Fibroblast of skin of right quadriceps (primary cell): ENCODE measurements around the gene NDRG2.
"Not testable (repeated sequence)": the region's sequence is repeated elsewhere in the genome, so short reads cannot be mapped to it uniquely, and the experiment has no call there.

Source experiments
- DNase-seq: peaks from one replicate; pipeline ENCODE4 v3.0.0-alpha.2; 2013

Gene NDRG2

DNA sequence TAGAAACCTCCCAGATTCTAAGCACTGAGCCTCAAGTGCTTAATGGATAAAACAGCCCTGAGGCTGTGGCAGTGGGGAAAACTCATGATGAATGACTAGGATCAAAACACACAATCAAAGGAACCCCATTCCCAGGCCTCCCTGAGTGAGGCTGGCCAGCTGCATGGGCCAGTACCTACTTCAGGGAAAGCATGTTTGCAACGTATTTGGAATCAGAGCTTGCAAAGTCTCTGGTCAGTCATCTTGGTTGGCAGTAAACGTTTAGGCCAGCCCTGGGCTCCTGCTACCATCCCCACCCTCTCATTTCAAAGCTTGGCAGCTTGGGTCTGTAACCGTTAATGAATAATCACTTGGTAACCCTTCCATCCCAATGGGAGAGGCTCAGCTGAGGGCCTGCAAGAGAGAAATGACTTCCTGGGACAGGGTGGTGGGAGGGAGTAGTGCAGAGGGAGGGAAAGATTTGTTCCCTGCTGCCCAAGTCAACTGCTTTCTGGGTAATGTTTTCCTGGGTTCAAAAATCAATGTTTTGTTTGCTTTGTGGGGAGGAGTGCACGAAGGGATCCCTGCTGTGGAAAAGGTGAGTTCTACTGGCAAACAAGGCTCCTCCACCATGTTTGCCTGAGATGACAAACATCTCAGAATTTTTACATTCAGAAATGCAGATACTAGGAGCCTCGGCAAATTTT is 30.7 kb upstream of the NDRG2 start:
- no peak for DNase-seq

DNA sequence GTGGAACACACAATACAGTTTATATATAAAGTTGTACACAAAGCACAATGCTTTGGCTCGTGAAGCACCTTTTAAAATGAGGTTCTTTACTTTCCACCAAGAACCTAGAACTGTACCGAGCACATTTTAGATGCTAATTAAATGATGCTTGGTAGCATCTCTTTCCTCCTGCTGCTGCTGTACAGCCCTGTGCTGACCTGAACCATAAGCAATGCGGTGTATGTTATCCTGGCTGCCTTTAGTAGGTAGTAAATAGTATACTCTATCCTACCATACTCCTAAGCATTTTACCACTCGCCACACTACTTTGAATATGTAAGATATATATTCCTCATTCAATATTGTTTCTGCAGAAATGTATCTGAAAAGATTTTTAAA is 29.9 kb upstream of the NDRG2 start:
- DNase-seq = no peak

DNA sequence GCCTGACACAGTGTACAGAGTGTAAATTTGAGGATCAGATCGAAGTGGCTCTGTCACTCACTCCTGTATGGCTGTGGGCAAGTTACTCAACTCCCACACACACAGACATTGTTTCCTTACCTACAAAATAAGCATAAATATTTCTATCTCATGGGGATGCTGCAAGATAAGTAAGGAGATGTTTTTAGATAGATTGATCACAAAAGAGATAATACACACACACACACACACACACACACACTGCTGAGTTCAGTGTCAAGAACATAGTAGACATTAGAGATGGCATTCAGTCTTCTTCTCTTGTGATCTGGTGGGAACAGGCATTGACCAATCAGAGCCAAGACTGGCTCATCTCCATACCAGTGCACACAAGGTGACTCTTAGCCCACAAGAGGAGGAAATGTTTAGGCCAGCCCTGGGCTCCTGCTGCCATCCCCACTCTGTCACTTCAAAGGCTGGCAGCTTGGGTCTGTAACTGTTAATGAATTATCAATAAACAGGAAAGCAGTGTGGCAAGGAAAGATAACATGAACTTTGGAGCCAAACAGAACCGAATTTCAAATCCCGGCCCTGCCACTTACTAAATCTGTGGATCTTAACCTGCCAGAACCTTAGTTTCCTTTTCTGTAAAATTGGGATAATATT is 29.4 kb upstream of the NDRG2 start:
- DNase-seq = no peak

DNA sequence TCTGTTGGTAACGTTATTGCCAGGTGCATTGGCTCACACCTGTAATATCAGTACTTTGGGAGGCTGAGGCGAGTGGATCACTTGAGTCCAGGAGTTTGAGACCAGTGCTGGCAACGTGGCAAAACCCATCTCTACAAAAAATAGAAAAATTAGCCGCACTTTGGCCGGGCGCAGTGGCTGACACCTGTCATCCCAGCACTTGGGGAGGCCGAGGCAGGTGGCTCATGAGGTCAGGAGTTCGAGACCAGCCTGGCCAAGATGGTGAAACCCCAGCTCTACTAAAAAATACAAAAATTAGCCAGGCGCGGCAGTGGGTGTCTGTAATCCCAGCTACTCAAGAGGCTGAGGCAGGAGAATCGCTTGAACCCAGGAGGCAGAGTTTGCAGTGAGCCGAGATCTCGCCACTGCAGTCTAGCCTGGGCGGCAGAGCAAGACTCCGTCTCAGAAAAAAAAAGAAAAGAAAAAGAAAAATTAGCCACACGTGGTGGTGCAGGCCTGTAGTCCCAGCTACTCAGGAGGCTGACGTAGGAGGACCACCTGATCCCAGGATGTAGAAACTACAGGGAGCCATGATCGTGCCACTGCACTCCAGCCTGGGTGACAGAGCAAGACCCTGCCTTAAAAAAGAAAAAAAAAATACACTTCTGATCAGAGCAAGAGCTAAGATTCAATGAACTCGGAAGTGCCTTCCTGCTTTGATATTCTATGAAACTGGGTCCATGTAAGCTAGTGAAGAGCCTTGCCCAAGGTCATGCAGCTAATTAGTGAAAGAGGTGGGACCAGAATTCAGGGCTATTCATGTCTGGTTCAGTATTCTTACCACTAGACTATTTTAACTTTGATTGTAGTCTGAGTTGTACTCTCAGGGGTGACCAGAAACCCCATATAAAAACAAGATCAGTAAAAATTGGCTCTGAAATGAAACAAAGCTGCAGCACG is 28.6 kb upstream of the NDRG2 start:
- no peak for DNase-seq

DNA sequence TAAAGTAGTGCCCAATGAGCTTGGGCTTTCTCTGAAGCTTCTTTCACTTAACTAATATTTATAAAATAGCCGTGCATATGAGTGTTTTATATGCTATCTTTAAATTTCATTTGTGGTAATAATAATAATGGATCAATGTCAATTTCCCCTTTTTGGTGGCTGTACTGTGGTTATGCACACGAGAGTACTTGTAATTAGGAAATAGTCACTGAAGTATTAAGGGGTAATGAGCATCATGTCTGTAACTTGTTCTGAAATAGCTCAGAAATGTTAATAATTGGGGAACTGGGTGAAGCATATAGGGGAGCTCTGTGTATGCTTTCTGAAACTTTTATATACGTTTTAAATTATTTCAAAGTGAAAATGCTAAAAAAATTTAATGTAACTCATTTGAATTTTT is 25.7 kb upstream of the NDRG2 start:
- DNase-seq = no peak

DNA sequence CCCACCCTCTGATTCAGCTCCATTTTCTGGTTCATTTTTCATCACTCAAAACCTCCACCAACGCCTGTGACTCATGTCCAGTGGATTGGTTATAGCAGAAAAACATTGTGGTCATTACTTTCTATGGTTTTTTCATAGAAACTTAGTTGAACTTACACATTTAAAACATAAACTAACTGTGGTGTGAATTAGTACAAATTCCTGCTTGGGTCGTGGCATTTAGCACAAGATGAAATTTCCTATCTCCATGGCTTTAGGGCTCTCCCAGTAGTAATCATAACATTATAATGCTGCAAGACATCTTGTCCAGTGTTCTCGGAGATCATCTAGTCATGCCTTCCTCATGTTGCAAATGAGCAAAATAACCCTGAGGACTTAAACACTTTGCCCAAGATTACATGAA is 24.4 kb upstream of the NDRG2 start:
- peak; percentile 39 for DNase-seq

DNA sequence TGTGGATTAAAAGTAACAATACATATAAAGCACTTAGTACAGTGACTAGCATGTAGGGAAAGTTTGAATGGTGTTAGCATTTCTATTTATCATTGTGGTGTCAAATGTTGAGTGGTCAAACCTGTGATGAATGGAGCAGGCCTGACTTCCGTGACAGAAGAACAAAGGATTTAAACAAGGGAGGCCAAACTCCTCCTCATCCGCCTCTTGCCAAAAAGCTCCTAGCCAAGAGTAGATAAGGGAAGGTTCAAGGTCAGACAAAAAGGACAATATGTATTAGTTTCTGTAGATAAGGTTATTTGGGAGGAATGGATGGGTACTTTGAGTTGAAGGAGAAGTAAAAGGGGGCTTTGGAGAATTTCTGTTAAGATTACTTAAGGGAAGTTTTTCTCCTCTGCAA is 23.8 kb upstream of the NDRG2 start:
- DNase-seq = no peak

DNA sequence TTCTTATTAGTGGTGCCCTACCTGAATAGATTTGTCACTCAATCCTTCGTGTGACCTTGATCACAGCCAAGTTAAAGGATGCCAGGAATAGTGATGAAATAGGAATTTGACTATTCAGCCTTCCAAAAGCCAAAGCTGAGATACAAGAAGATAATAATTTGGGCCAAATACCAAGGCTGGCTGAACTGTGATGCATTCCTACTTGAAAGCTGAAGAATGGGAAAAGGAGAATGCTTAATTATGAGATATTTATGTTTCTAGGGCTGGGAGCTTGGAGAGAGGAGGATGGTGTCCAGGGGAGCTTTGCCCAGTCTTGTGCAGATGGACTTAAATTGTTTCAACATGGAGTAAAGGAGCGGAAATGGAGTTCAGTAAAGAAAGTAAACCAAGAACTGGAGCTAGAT is 22.5 kb upstream of the NDRG2 start:
- DNase-seq = peak; percentile 29

DNA sequence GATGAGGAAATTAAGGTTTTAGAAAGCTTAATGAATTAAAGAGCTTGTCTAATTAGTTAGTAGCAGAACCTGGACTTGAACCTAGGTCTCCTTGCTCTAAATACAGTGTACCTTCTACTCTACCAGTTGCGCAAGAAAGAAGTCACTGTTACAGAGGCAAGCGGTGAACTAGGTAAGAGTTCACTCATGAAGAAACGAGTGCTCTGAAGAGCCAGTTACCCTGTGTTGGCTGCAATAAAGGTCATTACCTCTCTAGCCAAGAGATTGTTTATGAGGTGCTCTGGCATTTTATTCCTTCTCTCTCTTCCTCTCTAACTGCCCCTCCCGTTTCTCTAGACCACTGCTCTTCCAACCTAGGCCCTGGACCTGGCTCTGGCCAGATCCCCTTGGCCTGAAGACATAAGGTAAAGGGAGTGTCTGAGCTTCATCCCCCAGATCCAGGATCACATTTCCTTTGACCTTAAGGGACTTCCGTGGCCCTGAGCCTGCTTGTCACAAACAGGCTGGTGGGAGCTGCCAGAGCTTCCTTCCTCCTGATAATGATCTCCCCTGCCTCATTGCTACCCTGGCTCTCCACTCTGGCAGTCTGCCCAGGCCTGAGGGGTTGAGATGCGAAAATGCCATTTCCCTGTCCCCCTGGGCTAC is 19.2 kb upstream of the NDRG2 start:
- DNase-seq = no peak

DNA sequence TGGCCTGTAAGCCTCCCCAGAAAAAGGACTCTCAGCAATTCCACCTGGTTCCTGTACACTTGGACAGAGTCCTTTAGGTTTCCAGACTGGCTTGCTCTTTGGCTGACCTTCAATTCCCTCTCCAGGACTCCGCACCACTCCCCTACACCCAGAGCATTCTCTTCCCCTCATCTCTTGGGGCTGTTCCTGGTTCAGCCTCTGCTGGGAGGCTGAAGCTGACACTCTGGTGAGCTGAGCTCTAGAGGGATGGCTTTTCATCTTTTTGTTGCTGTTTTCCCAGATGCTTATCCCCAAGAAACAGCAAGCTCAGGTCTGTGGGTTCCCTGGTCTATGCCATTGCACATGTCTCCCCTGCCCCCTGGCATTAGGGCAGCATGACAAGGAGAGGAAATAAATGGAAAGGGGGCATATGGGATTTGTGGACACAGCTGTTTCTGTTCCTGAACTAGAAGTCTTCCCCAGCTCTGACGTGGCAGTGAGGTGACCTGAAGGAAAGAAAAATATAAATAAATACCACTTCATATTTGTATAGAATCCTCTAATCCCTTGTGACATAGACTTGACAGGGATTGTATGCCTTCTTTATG is 18.6 kb upstream of the NDRG2 start:
- DNase-seq = no peak

DNA sequence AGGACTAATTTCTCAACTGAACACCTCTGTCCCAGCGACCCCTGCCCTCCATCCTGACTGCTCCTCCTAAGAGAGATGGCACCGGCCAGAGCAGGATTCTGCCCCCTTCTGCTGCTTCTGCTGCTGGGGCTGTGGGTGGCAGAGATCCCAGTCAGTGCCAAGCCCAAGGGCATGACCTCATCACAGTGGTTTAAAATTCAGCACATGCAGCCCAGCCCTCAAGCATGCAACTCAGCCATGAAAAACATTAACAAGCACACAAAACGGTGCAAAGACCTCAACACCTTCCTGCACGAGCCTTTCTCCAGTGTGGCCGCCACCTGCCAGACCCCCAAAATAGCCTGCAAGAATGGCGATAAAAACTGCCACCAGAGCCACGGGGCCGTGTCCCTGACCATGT is 18.1 kb upstream of the NDRG2 start:
- DNase-seq = no peak

DNA sequence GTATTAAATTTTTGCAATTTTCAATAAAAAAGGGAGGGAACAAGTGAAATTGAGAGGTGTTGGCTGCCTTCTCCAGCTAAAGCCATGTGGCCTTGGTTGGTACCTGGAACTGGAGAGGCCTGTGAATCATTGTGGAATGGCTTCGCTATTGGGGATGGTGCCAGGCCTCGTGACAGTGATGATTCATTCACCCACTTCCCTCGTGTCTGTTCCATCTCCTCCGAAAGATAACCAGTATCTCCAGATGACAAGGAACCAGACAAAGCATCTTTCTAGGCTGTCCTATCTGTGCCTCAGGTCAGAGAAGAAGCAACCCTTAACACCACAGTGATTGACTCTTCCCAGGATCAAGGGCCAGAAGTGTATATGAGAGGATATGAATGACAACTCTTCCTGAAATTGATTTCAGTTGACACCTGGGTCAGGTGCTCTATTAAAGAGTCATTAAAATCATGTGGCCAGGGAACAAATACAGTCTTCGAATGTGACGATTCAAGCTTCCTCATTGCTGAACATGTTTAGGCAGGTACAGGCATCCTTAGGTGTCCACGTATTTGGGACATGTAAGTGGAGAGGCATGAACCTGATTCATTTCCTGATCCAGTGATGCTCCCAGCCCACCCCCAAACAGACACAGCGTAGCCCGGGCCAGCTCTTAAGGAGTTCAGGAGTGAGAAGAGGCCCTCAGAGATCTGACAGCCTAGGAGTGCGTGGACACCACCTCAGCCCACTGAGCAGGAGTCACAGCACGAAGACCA is 17.0 kb upstream of the NDRG2 start, which contains the start of gene RNASE7:
Gene RNASE7 (plus strand): TSS at position 687 of the 758 bp plus-strand sequence. CDS start 631 bp downstream, outside the sequence.
- DNase-seq = no peak

DNA sequence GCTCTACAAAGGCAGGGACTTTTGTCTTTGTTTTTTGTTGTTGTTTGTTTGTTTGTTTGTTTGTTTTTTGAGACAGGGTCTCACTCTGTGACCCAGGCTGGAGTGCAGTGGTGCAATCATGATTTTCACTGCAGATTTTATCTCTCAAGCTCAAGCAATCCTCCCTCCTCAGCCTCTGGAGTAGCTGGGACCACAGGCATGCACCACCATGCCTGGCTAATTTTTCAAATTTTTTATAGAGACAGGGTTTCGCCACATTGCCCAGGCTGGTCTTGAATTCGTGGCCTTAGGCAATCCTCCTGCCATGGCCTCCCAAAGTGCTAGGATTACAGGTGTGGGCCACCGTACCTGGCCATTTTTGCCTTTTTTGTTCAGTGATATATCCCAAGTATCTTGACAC is 16.1 kb upstream of the NDRG2 start:
- DNase-seq = not testable (repeated sequence)

DNA sequence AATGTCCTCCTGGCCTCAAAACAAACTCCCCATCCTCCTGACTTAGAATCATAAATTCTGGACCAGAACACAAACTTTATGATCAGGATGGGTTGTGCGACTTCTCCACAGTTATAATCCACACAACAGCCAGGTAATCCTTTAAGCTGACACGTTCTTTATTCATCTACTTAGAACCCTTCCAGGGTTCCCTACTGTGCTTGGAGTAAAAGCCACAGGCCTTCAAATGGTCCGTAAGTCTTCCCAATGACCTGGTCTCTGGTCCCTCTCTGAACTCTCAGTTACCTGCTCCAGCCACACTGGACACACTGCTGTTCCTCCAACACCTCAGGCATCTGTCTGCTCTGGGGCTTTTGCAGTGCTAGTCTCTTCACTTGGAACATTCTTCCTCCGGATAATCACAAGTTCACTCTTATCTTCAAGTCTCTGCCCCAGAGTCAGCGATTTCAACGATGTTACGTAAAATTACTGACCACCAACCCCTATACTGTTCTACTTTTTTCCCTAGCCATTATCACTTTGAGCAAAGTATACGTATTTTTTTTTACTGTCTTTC is 15.6 kb upstream of the NDRG2 start:
- no peak for DNase-seq

DNA sequence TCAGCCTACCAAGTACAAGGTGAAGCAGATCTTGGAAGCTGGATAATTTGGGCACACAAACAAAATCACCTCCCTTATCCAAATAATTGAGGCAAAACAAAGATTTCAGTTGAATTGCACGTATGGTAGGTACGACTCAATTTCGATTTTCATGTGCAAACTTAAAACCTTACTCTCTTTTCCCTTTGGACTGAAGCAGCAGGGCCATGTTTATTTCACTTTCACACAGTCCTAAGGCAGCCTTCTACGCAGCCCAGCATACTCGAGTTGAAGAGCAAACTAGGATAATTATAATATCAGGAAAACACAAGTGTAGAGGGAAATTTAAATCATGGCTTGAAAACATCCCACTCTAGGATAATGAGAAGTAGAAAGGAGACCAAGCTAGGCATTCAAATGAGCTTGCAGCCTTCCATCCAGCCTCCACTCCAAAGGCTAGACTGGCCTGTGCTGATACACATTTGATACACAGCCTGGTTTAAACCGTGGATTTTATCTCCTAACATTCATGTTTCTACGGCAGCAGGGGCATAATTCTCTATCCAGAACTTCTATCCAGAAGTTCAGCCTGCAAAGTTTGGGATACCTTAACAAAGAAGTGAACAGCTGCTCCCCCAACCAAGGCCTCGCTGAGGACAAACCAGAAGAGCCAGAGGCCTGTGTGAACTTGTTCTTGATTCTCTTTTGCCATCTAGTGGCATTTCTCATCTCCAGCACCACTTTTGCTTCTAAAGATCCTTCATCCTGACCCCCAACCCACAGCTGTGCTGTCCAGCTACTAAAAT is 14.9 kb upstream of the NDRG2 start:
- DNase-seq = peak; percentile 61

DNA sequence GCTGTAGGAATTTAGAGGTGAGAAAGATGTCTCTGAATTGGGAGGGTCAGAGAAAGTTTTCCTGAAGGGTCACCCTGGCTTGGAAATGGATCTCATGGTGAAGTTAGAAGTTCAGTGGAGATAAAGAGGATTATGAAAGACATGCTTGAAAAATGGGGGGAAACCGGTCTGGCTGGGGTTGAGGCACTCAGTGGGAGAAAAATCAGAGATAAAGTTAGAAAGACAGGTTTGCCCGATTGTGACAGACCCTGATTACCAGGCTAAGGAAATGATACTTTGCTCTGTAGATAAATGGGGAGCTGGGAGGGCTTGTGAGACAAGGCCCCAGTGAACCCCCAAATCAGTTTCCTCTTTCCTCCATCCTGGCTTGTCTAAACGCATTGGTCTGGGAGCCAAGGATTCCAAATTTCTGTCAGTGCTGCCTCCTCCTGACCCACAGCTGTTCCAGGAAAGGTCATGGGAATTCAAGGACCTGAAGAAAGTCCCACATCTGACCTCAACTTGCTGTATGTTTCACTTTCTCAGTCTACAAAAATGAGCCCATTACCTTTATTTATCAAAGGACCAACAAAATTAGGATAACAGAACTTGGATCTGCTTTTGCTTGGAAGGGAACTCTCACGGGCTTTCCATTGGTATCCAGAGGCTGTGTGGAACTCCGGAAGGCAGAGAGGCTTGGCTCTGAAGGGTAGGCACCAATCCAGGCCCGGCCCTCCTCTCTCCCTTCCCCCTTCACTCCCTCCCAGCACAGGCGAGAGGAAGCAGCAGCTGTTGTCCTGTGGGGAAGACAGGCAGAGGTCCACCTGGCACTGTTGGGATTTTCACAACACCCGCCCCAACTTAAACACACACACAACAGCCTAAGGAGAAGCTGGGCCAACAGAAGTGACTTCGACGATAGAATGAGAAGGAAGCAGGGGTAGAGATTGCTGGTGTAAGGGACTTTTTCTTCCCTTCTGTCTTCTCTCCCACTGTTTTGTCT is 13.9 kb upstream of the NDRG2 start:
- no peak for DNase-seq

DNA sequence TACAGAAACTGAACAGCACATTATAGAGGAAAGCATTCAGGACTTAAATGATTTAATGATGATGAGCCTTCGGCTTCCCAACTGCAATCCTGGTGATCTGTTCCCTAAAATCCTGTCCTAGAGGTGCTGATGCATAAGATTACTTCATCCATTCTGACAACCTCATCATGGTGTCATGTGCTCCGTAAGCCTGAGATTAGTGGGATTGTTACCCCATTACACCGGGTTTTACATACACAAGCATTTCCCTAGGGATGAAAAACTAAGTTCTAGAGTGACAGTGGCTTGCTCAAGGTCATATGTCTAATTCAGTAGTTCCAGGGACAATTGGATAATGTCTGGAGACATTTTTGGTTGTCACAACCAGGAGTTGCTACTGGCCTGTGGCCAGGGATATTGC is 12.3 kb upstream of the NDRG2 start:
- DNase-seq = no peak

DNA sequence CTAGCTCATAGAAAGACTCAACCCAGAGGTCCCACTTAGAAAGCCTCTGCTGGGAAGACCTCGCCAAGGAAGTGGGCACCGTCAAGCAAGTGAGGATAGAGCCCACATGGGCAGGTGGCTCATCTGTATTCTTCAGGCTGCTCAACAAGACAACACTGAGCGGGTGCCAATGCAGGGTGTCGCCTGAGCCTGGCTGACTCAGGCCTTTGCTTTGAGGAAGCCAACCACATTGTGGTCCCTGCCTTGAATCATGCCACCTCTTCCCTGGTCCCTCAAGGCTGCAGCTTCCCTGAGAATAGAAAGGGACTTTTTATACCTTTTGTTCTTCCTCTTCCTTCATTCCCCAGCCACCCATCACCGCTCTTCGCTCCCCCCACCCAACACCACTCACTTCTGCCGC is 11.9 kb upstream of the NDRG2 start:
- no peak for DNase-seq

DNA sequence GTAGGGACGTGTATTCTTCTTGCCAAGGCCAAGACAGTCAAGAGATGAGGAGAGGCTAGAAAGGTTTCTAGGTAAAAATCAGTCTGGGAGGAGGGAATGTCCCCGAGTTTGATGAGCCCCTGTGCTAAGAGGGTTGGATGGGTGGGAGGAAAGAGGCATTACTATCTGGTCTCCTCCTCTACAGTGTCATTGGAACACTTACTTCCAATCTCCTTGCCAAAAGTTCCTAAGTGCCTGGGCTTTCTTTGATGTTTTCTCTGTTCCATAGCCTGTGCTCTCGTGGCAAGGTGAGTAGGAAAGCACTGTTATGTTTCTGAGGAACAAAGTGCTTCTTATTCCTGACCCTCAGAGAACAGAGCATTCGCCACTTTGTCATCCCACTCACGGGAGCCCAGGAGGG is 9.8 kb upstream of the NDRG2 start, which contains the start of gene RNASE13:
Gene RNASE13 (minus strand): TSS at position 101 of the 400 bp plus-strand sequence. CDS start 519 bp downstream, outside the sequence.
- DNase-seq = no peak
